Measurements from ENCODE around the gene PPP4R3A. TPM values are rescaled to one million over a fixed set of nuclear protein-coding genes. Genes with fewer than 3 reads are reported as not detected.
"Not testable (repeated sequence)": the region's sequence is repeated elsewhere in the genome, so short reads cannot be mapped to it uniquely, and the experiment has no call there.

The PPP4R3A gene
- total and polyA plus RNA-seq, 2 experiments from 2014 or later, result 47.6 to 85.7 TPM

DNA sequence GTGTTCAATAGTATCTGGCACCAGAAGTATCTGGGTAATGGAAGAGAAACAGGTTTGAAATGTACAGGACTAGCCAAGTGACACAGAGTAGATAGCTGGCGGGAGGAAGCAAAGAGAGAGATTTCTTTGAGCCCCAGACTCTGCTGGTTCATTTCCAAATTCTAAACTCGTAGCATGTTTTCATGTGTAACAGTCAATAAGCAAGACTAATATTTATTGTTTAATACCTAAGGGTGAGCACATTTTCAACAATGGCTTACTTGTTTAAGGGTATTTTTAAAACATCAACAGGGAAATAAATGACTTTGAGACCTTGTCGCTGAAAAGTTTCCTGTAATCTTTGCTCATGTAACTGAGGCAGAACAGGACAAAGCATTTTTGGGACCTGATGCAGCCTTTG lies 80.7 kb downstream of the PPP4R3A start:
- Histone ChIP-seq H3K27ac (no peak overlapping the region), H3K79me2 (no peaks in the 10 kb centered on the region)
- WGBS (ENCODE audit: low lambda C conversion rate, missing lambda C conversion rate), result 90% methylated on average over 3 of the region's 3 CpGs

DNA sequence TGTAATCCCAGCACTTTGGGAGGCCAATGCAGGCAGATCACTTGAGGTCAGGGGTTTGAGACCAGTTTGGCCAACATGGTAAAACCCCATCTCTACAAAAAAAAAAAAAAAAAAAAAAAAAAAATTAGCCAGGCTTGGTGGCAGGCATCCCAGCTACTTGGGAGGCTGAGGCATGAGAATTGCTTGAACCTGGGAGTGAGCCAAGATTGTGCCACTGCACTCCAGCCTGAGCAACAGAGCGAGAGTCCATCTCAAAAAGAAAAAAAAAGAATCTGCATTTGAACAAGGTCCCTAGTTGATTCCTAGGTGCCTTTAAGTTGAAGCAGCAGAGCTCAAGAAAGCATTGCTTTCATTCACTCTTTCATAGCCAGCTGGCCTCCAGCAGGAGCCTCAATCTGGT lies 81.2 kb downstream of the PPP4R3A start:
- H4K20me1 ChIP-seq (ENCODE audit: insufficient read depth, poor library complexity, severe bottlenecking); H3K4me1 ChIP-seq (ENCODE audit: insufficient read depth); H3K36me3 ChIP-seq (replicated peaks; ENCODE audit: insufficient read depth, low read depth); H3K9me2 ChIP-seq (replicated peaks; ENCODE audit: insufficient read depth); H3K27me3 ChIP-seq; H3K4me3 ChIP-seq; H2AFZ ChIP-seq; H3K79me2 ChIP-seq; H3K4me2 ChIP-seq; DNase-seq (ENCODE audit: low spot score); H3K27ac ChIP-seq; H3K9me3 ChIP-seq (ENCODE audit: low read depth): not testable (repeated sequence)
- WGBS (ENCODE audit: low lambda C conversion rate, missing lambda C conversion rate), result 93% methylated on average over 1 of the region's 1 CpG

More for the DNA sequence above, 80.7 kb downstream of the PPP4R3A start:
- no peak overlapping the region for H3K4me2 ChIP-seq
- H3K4me3 ChIP-seq, result no peak overlapping the region
- H3K9me3 ChIP-seq (ENCODE audit: low read depth), result no peaks in the 10 kb centered on the region
- no peak for TF ChIP-seq EZH2phosphoT487 (IDR thresholded peaks at IDR 0.05; ENCODE audit: low read depth, severe bottlenecking, unreplicated experiment)
- no peak for TF ChIP-seq EZH2 (IDR thresholded peaks at IDR 0.05; ENCODE audit: borderline replicate concordance)
- TF ChIP-seq, protein P1, sequence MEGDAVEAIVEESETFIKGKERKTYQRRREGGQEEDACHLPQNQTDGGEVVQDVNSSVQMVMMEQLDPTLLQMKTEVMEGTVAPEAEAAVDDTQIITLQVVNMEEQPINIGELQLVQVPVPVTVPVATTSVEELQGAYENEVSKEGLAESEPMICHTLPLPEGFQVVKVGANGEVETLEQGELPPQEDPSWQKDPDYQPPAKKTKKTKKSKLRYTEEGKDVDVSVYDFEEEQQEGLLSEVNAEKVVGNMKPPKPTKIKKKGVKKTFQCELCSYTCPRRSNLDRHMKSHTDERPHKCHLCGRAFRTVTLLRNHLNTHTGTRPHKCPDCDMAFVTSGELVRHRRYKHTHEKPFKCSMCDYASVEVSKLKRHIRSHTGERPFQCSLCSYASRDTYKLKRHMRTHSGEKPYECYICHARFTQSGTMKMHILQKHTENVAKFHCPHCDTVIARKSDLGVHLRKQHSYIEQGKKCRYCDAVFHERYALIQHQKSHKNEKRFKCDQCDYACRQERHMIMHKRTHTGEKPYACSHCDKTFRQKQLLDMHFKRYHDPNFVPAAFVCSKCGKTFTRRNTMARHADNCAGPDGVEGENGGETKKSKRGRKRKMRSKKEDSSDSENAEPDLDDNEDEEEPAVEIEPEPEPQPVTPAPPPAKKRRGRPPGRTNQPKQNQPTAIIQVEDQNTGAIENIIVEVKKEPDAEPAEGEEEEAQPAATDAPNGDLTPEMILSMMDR (IDR thresholded peaks at IDR 0.05; ENCODE audit: poor library complexity), result no peak
- H4K20me1 ChIP-seq (ENCODE audit: insufficient read depth, poor library complexity, severe bottlenecking), result no peaks in the 10 kb centered on the region
- no peaks in the 10 kb centered on the region for H3K36me3 ChIP-seq (replicated peaks; ENCODE audit: insufficient read depth, low read depth)
- H3K9me2 ChIP-seq (replicated peaks; ENCODE audit: insufficient read depth), result no peaks in the 10 kb centered on the region
- no peaks in the 10 kb centered on the region for H3K27me3 ChIP-seq
- H3K4me1 ChIP-seq (ENCODE audit: insufficient read depth), result no peaks in the 10 kb centered on the region
- H2AFZ ChIP-seq, result no peak overlapping the region
- no peak for DNase-seq (ENCODE audit: low spot score)

DNA sequence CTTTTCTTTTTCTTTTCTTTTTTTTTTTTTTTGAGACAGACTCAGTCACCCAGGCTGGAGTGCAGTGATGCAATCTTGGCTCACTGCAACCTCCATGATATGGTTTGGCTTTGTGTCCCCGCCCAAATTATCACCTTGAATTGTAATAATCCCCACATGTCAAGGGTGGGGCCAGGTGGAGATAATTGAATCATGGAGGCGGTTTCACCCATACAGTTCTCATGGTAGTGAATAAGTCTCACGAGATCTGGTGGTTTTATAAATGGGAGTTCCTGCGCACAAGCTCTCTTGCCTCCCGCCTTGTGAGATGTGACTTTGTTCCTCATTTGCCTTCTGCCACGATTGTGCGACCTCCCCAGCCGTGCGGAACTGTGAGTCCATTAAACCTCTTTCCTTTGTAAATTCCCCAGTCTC lies 84.6 kb downstream of the PPP4R3A start:
- not testable (repeated sequence) for H3K4me1 ChIP-seq (ENCODE audit: insufficient read depth); H3K79me2 ChIP-seq; H3K4me2 ChIP-seq; DNase-seq (ENCODE audit: low spot score); H3K9me2 ChIP-seq (replicated peaks; ENCODE audit: insufficient read depth); H3K9me3 ChIP-seq (ENCODE audit: low read depth); H2AFZ ChIP-seq; H3K4me3 ChIP-seq; H3K27me3 ChIP-seq; H3K27ac ChIP-seq; H3K36me3 ChIP-seq (replicated peaks; ENCODE audit: insufficient read depth, low read depth); H4K20me1 ChIP-seq (ENCODE audit: insufficient read depth, poor library complexity, severe bottlenecking)
- WGBS (ENCODE audit: low lambda C conversion rate, missing lambda C conversion rate), result 91% methylated on average over 9 of the region's 9 CpGs

DNA sequence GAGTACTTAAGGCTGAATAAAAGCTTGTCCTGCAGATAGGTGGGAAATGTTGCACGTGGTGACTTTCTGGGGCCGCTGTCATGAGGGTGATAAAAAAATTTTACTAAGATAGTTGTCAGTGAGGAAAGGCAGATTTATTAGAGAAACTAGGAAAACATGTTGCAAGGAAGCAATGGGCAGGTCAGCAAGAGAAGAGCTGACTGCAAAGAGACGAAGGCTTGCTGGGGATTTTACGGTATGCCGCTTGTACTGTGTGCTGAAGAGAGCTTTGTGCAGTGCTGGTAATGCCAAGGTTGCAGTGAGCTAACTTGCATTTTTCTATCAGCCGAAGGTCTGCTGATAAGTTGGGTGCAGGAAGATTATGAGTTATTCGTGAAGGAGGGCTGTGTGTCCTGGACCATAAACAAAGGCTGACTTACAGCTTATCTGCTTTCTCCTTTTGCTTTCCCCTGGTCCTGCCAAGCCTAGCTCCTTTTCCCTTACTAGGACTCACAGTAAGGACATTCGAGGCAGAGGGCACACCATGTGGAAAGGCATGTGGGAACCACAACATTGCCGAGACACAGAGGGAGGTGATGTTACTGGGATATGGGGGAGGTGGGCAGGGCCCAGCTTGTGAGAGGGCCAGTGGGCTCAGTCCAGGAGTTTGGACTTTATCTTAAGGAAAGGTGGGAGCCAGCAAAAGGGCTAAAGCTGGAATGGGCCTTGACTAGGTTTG lies 85.1 kb downstream of the PPP4R3A start:
- H3K36me3 ChIP-seq (replicated peaks; ENCODE audit: insufficient read depth, low read depth), result no peaks in the 10 kb centered on the region
- H3K9me3 ChIP-seq (ENCODE audit: low read depth), result no peaks in the 10 kb centered on the region
- H3K27ac ChIP-seq, result no peak overlapping the region
- H3K9me2 ChIP-seq (replicated peaks; ENCODE audit: insufficient read depth), result no peaks in the 10 kb centered on the region
- H3K4me1 ChIP-seq (ENCODE audit: insufficient read depth), result peaks cover 6% of the 10 kb centered on the region
- WGBS (ENCODE audit: low lambda C conversion rate, missing lambda C conversion rate), result 71% methylated on average over 9 of the region's 9 CpGs
- H3K27me3 ChIP-seq, result no peaks in the 10 kb centered on the region
- H2AFZ ChIP-seq, result no peak overlapping the region
- no peaks in the 10 kb centered on the region for H4K20me1 ChIP-seq (ENCODE audit: insufficient read depth, poor library complexity, severe bottlenecking)
- H3K4me3 ChIP-seq, result no peak overlapping the region
- no peaks in the 10 kb centered on the region for H3K79me2 ChIP-seq
- peak; percentile 9 for DNase-seq (ENCODE audit: low spot score)
- no peak overlapping the region for H3K4me2 ChIP-seq
- TF ChIP-seq, protein P1 (IDR thresholded peaks at IDR 0.05; ENCODE audit: poor library complexity), result no peak
- TF ChIP-seq EZH2phosphoT487 (IDR thresholded peaks at IDR 0.05; ENCODE audit: low read depth, severe bottlenecking, unreplicated experiment) (no peak), EZH2 (IDR thresholded peaks at IDR 0.05; ENCODE audit: borderline replicate concordance) (no peak)
